A549 treated with CORT108297 at 1 μM for 4 hours (cell line): ENCODE results near the gene CFAP44. TPM values are rescaled to one million over a fixed set of nuclear protein-coding genes. Genes with fewer than 3 reads are reported as not detected.

Source experiments
- total RNA-seq: library from RNA; stranded (reverse); fragments of 200-300 nt; extraction: Qiagen RNA extraction; gene quantifications from 5 replicates; pipeline ENCODE4 v1.2.3, GENCODE V29; 2022

CFAP44 gene
- total RNA-seq: 1.3 to 2.2 TPM (median 1.7 TPM) in 5 replicates

GRCh38 chr3:113441051-113441770, at the start of gene CFAP44:
Gene CFAP44, minus strand, starts transcription at chr3:113441493. Its CDS starts 7,829 bp downstream, at chr3:113433664.

Other genes starting within 250 kb of the CFAP44 start
- gene BOC, start 229.9 kb downstream of the CFAP44 start, total RNA-seq: 4.8 to 7.7 TPM (median 7.0 TPM) in 5 replicates
- 5.0 to 10.4 TPM (median 7.9 TPM) in 5 replicates for gene SPICE1, start 73.7 kb upstream of the CFAP44 start, total RNA-seq
- gene SIDT1, start 91.1 kb upstream of the CFAP44 start, total RNA-seq: 0.47 to 0.69 TPM (median 0.53 TPM) in 5 replicates